Activated CD4-positive, alpha-beta T cell treated with anti-CD3 and anti-CD28 coated beads for 36 hours (primary cell): ENCODE measurements around the gene TOMM6. TPM values are rescaled to one million over a fixed set of nuclear protein-coding genes. Genes with fewer than 3 reads are reported as not detected.
A peak's percentile ranks its signal among the peaks of the same experiment; 100 is the strongest.

Source experiments
- ATAC-seq: fragments of 200-7000 bp; cut with Tn5 transposase; one replicate; pipeline ENCODE4 v1.10.0; 2021; ENCODE audit warnings: mild to moderate bottlenecking, moderate library complexity
- CTCF ChIA-PET: fragments of 350-600 bp; sonication (Branson Sonifier 250); formaldehyde crosslinking; loops from one replicate; lab custom pipeline; 2021; ENCODE audit warnings: antibody characterized with exemption; lab: Charles Lee
- POLR2A ChIA-PET: fragments of 350-600 bp; sonication (Branson Sonifier 250); formaldehyde crosslinking; loops from one replicate; lab custom pipeline; 2021; ENCODE audit warnings: antibody characterized with exemption, inconsistent platforms; lab: Charles Lee
- DNase-seq: peaks from one replicate; pipeline ENCODE4 v3.0.0-alpha.2; 2020
- H3K27ac Mint-ChIP-seq: one replicate; pipeline ENCODE4 v1.8.0; 2021; ENCODE audit warnings: mixed read lengths
- H3K27me3 Mint-ChIP-seq: one replicate; pipeline ENCODE4 v1.8.0; 2021; ENCODE audit warnings: mixed read lengths
- H3K36me3 Mint-ChIP-seq: one replicate; pipeline ENCODE4 v1.8.0; 2021; ENCODE audit warnings: low read depth, mixed read lengths
- H3K4me1 Mint-ChIP-seq: one replicate; pipeline ENCODE4 v1.8.0; 2021; ENCODE audit warnings: mixed read lengths
- H3K4me3 Mint-ChIP-seq: one replicate; pipeline ENCODE4 v1.8.0; 2021; ENCODE audit warnings: mild to moderate bottlenecking, moderate library complexity, mixed read lengths
- H3K9me3 Mint-ChIP-seq: one replicate; pipeline ENCODE4 v1.8.0; 2021; ENCODE audit warnings: low read depth, mixed read lengths
- intact Hi-C, 2 experiments: fragments of 100-400 bp; cut with DNase I in 1 of 2; cut with micrococcal nuclease in 1 of 2; formaldehyde crosslinking; loops; one replicate each; pipeline versions ENCODE4 v1.14.2 to v1.15.1; 2022 to 2024; cut with DNase I, micrococcal nuclease
- total RNA-seq, 2 experiments: library from RNA; stranded (reverse); gene quantifications; one replicate each; pipeline ENCODE4 v1.2.3, GENCODE V29; 2021

The TOMM6 gene
- total RNA-seq, result 100 to 1,000 TPM; 282 to 345 TPM

- Mint-ChIP-seq H3K27ac (peak within 1 kb of the TSS; percentile 98), H3K36me3 (peaks cover 29% of the 10 kb centered on the region), H3K9me3 (no peaks in the 10 kb centered on the region), H3K27me3 (peaks cover 2% of the 10 kb centered on the region), H3K4me1 (peaks cover 19% of the 10 kb centered on the region), H3K4me3 (peak within 1 kb of the TSS; percentile 96)
- ChIA-PET CTCF (interaction anchor here (0.6 to 5.4 kb wide), 33 partner anchors 10 to 1227 kb away, joined by 3 to 63 read pairs (median 4); partner anchors contain the start of genes BYSL, KLHDC3, MED20 and TAF8), POLR2A (interaction anchor here (0.8 to 2.5 kb wide), 5 partner anchors 9 to 958 kb away, joined by 3 to 15 read pairs (median 5); partner anchors contain the start of genes BYSL, MED20, TAF8 and TBCC)
- intact Hi-C loops, result loop anchor here (1.0 to 10.0 kb wide), 16 partner anchors 8 to 1267 kb away; partner anchors contain the start of genes BYSL (in 2 of the 2), MED20 (in 2 of the 2), NFYA (in 2 of the 2) and OARD1 (in 2 of the 2)
- ATAC-seq (peak; percentile 86), DNase-seq (peak; percentile 98)
These were observed at the start of gene TOMM6 for GRCh38 chr6:41787219-41787917. TOMM6 (plus strand) TSS chr6:41787694; CDS start chr6:41787698, 4 bp downstream.

- no peak for DNase-seq
- Mint-ChIP-seq H3K27me3 (no peaks in the 10 kb centered on the region), H3K4me3 (no peak overlapping the region), H3K4me1 (peaks cover 4% of the 10 kb centered on the region), H3K9me3 (no peaks in the 10 kb centered on the region), H3K36me3 (no peaks in the 10 kb centered on the region), H3K27ac (no peak overlapping the region)
- ATAC-seq, result no peak
- CTCF ChIA-PET, result no interaction called here
- POLR2A ChIA-PET, result no interaction called here
- intact Hi-C loops, result no loop called here
These were observed 48.5 kb upstream of the TOMM6 start for GRCh38 chr6:41739041-41739440.

- ChIA-PET CTCF (interaction anchor here (0.5 to 0.7 kb wide), 2 partner anchors 10 to 138 kb away, joined by 3 to 4 read pairs; no protein-coding TSS in a partner anchor), POLR2A (no interaction called here)
- intact Hi-C loops, result no loop called here
- no peak overlapping the region for H3K27ac Mint-ChIP-seq
- no peak overlapping the region for H3K4me3 Mint-ChIP-seq
- H3K4me1 Mint-ChIP-seq, result peaks cover 4% of the 10 kb centered on the region
- H3K27me3 Mint-ChIP-seq, result no peaks in the 10 kb centered on the region
- no peaks in the 10 kb centered on the region for H3K36me3 Mint-ChIP-seq
- DNase-seq, result no peak
- no peak for ATAC-seq
- no peaks in the 10 kb centered on the region for H3K9me3 Mint-ChIP-seq
These were observed 46.9 kb upstream of the TOMM6 start for GRCh38 chr6:41740366-41741162.

- CTCF ChIA-PET, result interaction anchor here (0.7 kb wide), 1 partner anchor 140 kb away, joined by 4 read pairs; no protein-coding TSS in a partner anchor
- intact Hi-C loops, result no loop called here
- H3K4me3 Mint-ChIP-seq, result no peak overlapping the region
These were observed 45.6 kb upstream of the TOMM6 start for GRCh38 chr6:41741625-41742490.

GRCh38 chr6:41743406-41744235, 43.9 kb upstream of the TOMM6 start:
- POLR2A ChIA-PET, result no interaction called here

More at GRCh38 chr6:41741625-41742490, 45.6 kb upstream of the TOMM6 start:
- POLR2A ChIA-PET, result no interaction called here
- H3K4me1 Mint-ChIP-seq, result no peaks in the 10 kb centered on the region
- H3K36me3 Mint-ChIP-seq, result no peaks in the 10 kb centered on the region
- DNase-seq, result no peak
- H3K27ac Mint-ChIP-seq, result no peak overlapping the region
- ATAC-seq, result no peak
- H3K9me3 Mint-ChIP-seq, result no peaks in the 10 kb centered on the region
- H3K27me3 Mint-ChIP-seq, result no peaks in the 10 kb centered on the region

GRCh38 chr6:41744236-41744787, 43.2 kb upstream of the TOMM6 start:
- H3K4me3 Mint-ChIP-seq, result no peak overlapping the region
- POLR2A ChIA-PET, result no interaction called here

More at GRCh38 chr6:41743406-41744235, 43.9 kb upstream of the TOMM6 start:
- DNase-seq (no peak), ATAC-seq (no peak)
- H3K4me3 Mint-ChIP-seq, result no peak overlapping the region
- H3K36me3 Mint-ChIP-seq, result no peaks in the 10 kb centered on the region
- CTCF ChIA-PET, result no interaction called here
- H3K27me3 Mint-ChIP-seq, result no peaks in the 10 kb centered on the region
- intact Hi-C loops, result no loop called here
- no peak overlapping the region for H3K27ac Mint-ChIP-seq
- no peaks in the 10 kb centered on the region for H3K9me3 Mint-ChIP-seq
- H3K4me1 Mint-ChIP-seq, result no peaks in the 10 kb centered on the region

GRCh38 chr6:41746107-41746506, 41.4 kb upstream of the TOMM6 start:
- Mint-ChIP-seq H3K27ac (no peak overlapping the region), H3K36me3 (no peaks in the 10 kb centered on the region), H3K9me3 (no peaks in the 10 kb centered on the region), H3K27me3 (no peaks in the 10 kb centered on the region), H3K4me3 (no peak overlapping the region), H3K4me1 (no peaks in the 10 kb centered on the region)
- intact Hi-C loops, result no loop called here
- ChIA-PET POLR2A (no interaction called here), CTCF (no interaction called here)
- no peak for DNase-seq
- no peak for ATAC-seq

More at GRCh38 chr6:41744236-41744787, 43.2 kb upstream of the TOMM6 start:
- Mint-ChIP-seq H3K4me1 (no peaks in the 10 kb centered on the region), H3K9me3 (no peaks in the 10 kb centered on the region), H3K27ac (no peak overlapping the region), H3K36me3 (no peaks in the 10 kb centered on the region), H3K27me3 (no peaks in the 10 kb centered on the region)
- CTCF ChIA-PET, result interaction anchor here (0.7 kb wide), 1 partner anchor 148 kb away, joined by 5 read pairs; no protein-coding TSS in a partner anchor
- DNase-seq (no peak), ATAC-seq (no peak)
- intact Hi-C loops, result no loop called here

GRCh38 chr6:41747256-41748101, 40.0 kb upstream of the TOMM6 start, which contains the start of gene PGC:
PGC (minus strand) TSS chr6:41747397; CDS start chr6:41747334, 63 bp downstream.
- POLR2A ChIA-PET, result no interaction called here
- Mint-ChIP-seq H3K9me3 (no peaks in the 10 kb centered on the region), H3K27ac (no peak within 1 kb of the TSS), H3K27me3 (no peaks in the 10 kb centered on the region), H3K4me1 (no peaks in the 10 kb centered on the region), H3K36me3 (no peaks in the 10 kb centered on the region), H3K4me3 (no peak within 1 kb of the TSS)
- ATAC-seq (no peak), DNase-seq (no peak)
- intact Hi-C loops, result loop anchor here in 1 of 2 experiments (2.0 kb wide), 1 partner anchor 329 kb away; no protein-coding TSS in a partner anchor
- CTCF ChIA-PET, result interaction anchor here (0.8 kb wide), 1 partner anchor 10 kb away, joined by 3 read pairs; no protein-coding TSS in a partner anchor

- intact Hi-C loops, result loop anchor here in 1 of 2 experiments (2.0 kb wide), 1 partner anchor 329 kb away; no protein-coding TSS in a partner anchor
These were observed 39.4 kb upstream of the TOMM6 start for GRCh38 chr6:41748102-41748477.

More at GRCh38 chr6:41748102-41748477, 39.4 kb upstream of the TOMM6 start:
- H3K9me3 Mint-ChIP-seq, result no peaks in the 10 kb centered on the region
- ATAC-seq, result no peak
- no peak overlapping the region for H3K27ac Mint-ChIP-seq
- no peak for DNase-seq
- H3K4me3 Mint-ChIP-seq, result no peak overlapping the region
- H3K4me1 Mint-ChIP-seq, result no peaks in the 10 kb centered on the region
- no peaks in the 10 kb centered on the region for H3K36me3 Mint-ChIP-seq
- ChIA-PET POLR2A (no interaction called here), CTCF (interaction anchor here (0.8 kb wide), 1 partner anchor 9 kb away, joined by 3 read pairs; no protein-coding TSS in a partner anchor)
- no peaks in the 10 kb centered on the region for H3K27me3 Mint-ChIP-seq
